Endothelial cell of umbilical vein (primary cell): ENCODE data around the gene EGFL7. TPM values are rescaled to one million over a fixed set of nuclear protein-coding genes. Genes with fewer than 3 reads are reported as not detected.

ENCODE experiments used
- BruUV-seq: library from RNA; stranded (reverse); fragments of 400-500 nt; replicated peaks from 2 replicates; lab custom pipeline; 2021; lab: Mats Ljungman, UMichigan
- CTCF ChIA-PET: fragments of 300-600, 350-600 bp; sonication (Branson Sonifier 250); formaldehyde crosslinking; loops from one replicate; lab custom pipeline; 2021; ENCODE audit warnings: antibody characterized with exemption, inconsistent platforms; lab: Charles Lee
- POLR2A ChIA-PET: fragments of 300-600, 350-600 bp; sonication (Branson Sonifier 250); formaldehyde crosslinking; loops from one replicate; lab custom pipeline; 2021; ENCODE audit warnings: antibody characterized with exemption, inconsistent platforms; lab: Charles Lee
- DNase-seq: peaks from one replicate; pipeline ENCODE4 v3.0.0-alpha.2; 2011; ENCODE audit warnings: low read depth, low spot score
- FAIRE-seq: peaks from 2 replicates; lab custom pipeline; 2011; peaks lifted over from hg19 to GRCh38; lab: Jason Lieb, UNC
- H2AFZ ChIP-seq: 2 replicates; pipeline ENCODE4 v1.6.0; 2012; ENCODE audit warnings: low read depth, low read length, control low read depth, inconsistent platforms
- H3K27ac ChIP-seq: 2 replicates; pipeline ENCODE4 v1.5.1; 2011; ENCODE audit warnings: low read depth, mild to moderate bottlenecking, control low read depth, low read length, moderate library complexity; ENCODE audit not compliant: insufficient read depth
- H3K27me3 ChIP-seq, 2 experiments: 2 replicates each; pipeline versions ENCODE4 v1.6.0 to v1.6.1; 2011; ENCODE audit warnings: low read length in 2 of 2, mixed read lengths in 1 of 2; ENCODE audit not compliant: control insufficient read depth in 2 of 2, insufficient read depth in 2 of 2
- H3K36me3 ChIP-seq, 2 experiments: 2 replicates in 1 of 2; 3 replicates in 1 of 2; pipeline ENCODE4 v1.5.1; 2011; ENCODE audit warnings: low read length in 2 of 2, mild to moderate bottlenecking in 1 of 2, moderate library complexity in 1 of 2; ENCODE audit not compliant: control insufficient read depth in 2 of 2, insufficient read depth in 2 of 2; ENCODE audit errors: extremely low read depth in 1 of 2
- H3K4me1 ChIP-seq: 3 replicates; pipeline ENCODE4 v1.5.1; 2011; ENCODE audit warnings: mild to moderate bottlenecking, low read length; ENCODE audit not compliant: control insufficient read depth, insufficient read depth; ENCODE audit errors: extremely low read depth
- H3K4me2 ChIP-seq: 2 replicates; pipeline ENCODE4 v1.6.1; 2011; ENCODE audit warnings: low read length, control low read depth, mixed read lengths; ENCODE audit not compliant: insufficient read depth
- H3K4me3 ChIP-seq, 3 experiments: fragments of 200-600 bp in 1 of 3; sonication (generic), shearing (Covaris generic) in 1 of 3; replicated peaks in 1 of 3; 2 replicates each; pipeline ENCODE4 v1.5.1; 2011 to 2016; ENCODE audit warnings: control low read depth in 3 of 3, low read length in 3 of 3, mild to moderate bottlenecking in 2 of 3, inconsistent platforms in 1 of 3, low read depth in 1 of 3, moderate library complexity in 1 of 3; ENCODE audit not compliant: insufficient read depth in 1 of 3
- H3K79me2 ChIP-seq: 2 replicates; pipeline ENCODE4 v1.6.0; 2012; ENCODE audit warnings: low read length, inconsistent platforms; ENCODE audit not compliant: control insufficient read depth, insufficient read depth
- H3K9ac ChIP-seq: replicated peaks from 2 replicates; pipeline ENCODE3; 2011; ENCODE audit warnings: low read length, control low read depth; ENCODE audit not compliant: insufficient read depth; ENCODE audit errors: extremely low read depth
- H3K9me1 ChIP-seq: replicated peaks from 3 replicates; pipeline ENCODE4 v1.6.0; 2011; ENCODE audit warnings: mild to moderate bottlenecking, low read length; ENCODE audit not compliant: control insufficient read depth, insufficient read depth; ENCODE audit errors: extremely low read depth
- H3K9me3 ChIP-seq: replicated peaks from 2 replicates; pipeline ENCODE4 v1.5.1; 2012; ENCODE audit warnings: low read length, inconsistent platforms; ENCODE audit not compliant: control insufficient read depth, insufficient read depth
- H4K20me1 ChIP-seq: replicated peaks from 2 replicates; pipeline ENCODE3; 2011; ENCODE audit warnings: mild to moderate bottlenecking, low read length; ENCODE audit not compliant: control insufficient read depth, insufficient read depth; ENCODE audit errors: extremely low read depth
- EZH2 ChIP-seq: IDR thresholded peaks from 2 replicates; pipeline ENCODE4 v1.6.1; 2012; ENCODE audit warnings: borderline replicate concordance, low read depth, mild to moderate bottlenecking, moderate library complexity, low read length, inconsistent platforms; ENCODE audit not compliant: severe bottlenecking
- FOS ChIP-seq: IDR thresholded peaks from 2 replicates; pipeline ENCODE4 v1.6.1; 2011; ENCODE audit warnings: mild to moderate bottlenecking, low read length, moderate library complexity, borderline replicate concordance; ENCODE audit not compliant: insufficient read depth
- GATA2 ChIP-seq: IDR thresholded peaks from 2 replicates; pipeline ENCODE4 v1.7.0; 2011; ENCODE audit warnings: low read depth, mild to moderate bottlenecking, moderate library complexity, mixed read lengths, low read length; ENCODE audit not compliant: insufficient read length, insufficient read depth
- JUN ChIP-seq: IDR thresholded peaks from 2 replicates; pipeline ENCODE4 v1.6.1; 2011; ENCODE audit warnings: borderline replicate concordance, low read depth; ENCODE audit not compliant: insufficient read length, insufficient read depth
- MYC ChIP-seq: IDR thresholded peaks from one replicate; pipeline ENCODE4 v1.6.1; 2011; ENCODE audit warnings: mild to moderate bottlenecking, low read depth, low read length
- POLR2A ChIP-seq: IDR thresholded peaks from 2 replicates; pipeline ENCODE4 v1.6.1; 2012; ENCODE audit warnings: low read depth, mild to moderate bottlenecking, control low read depth, low read length
- POLR2AphosphoS5 ChIP-seq: IDR thresholded peaks from 2 replicates; pipeline ENCODE4 v1.6.1; 2012; ENCODE audit warnings: low read depth, mild to moderate bottlenecking, control low read depth, low read length, moderate library complexity; ENCODE audit not compliant: insufficient read depth
- dilution Hi-C: fragments of 300-500 bp; cut with MboI; formaldehyde crosslinking; loops from one replicate; pipeline ENCODE4 v1.15.0; 2019; ENCODE audit warnings: low sequenced_read_pairs; ENCODE audit not compliant: extremely low pct_ligation_motif_present
- intact Hi-C: fragments of 100-400 bp; cut with micrococcal nuclease; formaldehyde crosslinking; loops from one replicate; pipeline ENCODE4 v1.10.0; 2022
- polyA plus RNA-seq, 4 experiments: library from polyadenylated mRNA; depleted of rRNA in 3 of 4; stranded (reverse) in 3 of 4; unstranded in 1 of 4; fragments of >200 nt; gene quantifications; 2 replicates each; pipeline versions ENCODE4 v1.2.1 to v1.2.3, GENCODE V29; 2011 to 2012; ENCODE audit warnings: missing spikeins in 1 of 4
- total RNA-seq: library from RNA; stranded (reverse); gene quantifications from 2 replicates; pipeline ENCODE4 v1.2.3, GENCODE V29; 2021
- TF ChIP-seq, protein P1 (sequence below), 2 donors: IDR thresholded peaks; 1 replicate in 1 of 2; 2 replicates in 1 of 2; pipeline ENCODE4 v1.5.1; 2011; ENCODE audit warnings: low read length in 2 of 2, mild to moderate bottlenecking in 2 of 2, moderate library complexity in 2 of 2, control low read depth in 1 of 2, inconsistent platforms in 1 of 2, low read depth in 1 of 2; ENCODE audit not compliant: insufficient read depth in 1 of 2; ENCODE audit errors: extremely low read depth in 1 of 2
- TF ChIP-seq, protein P2 (sequence below): IDR thresholded peaks from 2 replicates; pipeline ENCODE4 v1.6.1; 2011; ENCODE audit not compliant: insufficient read depth, insufficient read length

The EGFL7 gene
- total and polyA plus RNA-seq, 2 donors (not counting 3 experiments of a cell fraction or from before 2014, with no cell fraction given): 1,043 to 1,377 TPM

DNA sequence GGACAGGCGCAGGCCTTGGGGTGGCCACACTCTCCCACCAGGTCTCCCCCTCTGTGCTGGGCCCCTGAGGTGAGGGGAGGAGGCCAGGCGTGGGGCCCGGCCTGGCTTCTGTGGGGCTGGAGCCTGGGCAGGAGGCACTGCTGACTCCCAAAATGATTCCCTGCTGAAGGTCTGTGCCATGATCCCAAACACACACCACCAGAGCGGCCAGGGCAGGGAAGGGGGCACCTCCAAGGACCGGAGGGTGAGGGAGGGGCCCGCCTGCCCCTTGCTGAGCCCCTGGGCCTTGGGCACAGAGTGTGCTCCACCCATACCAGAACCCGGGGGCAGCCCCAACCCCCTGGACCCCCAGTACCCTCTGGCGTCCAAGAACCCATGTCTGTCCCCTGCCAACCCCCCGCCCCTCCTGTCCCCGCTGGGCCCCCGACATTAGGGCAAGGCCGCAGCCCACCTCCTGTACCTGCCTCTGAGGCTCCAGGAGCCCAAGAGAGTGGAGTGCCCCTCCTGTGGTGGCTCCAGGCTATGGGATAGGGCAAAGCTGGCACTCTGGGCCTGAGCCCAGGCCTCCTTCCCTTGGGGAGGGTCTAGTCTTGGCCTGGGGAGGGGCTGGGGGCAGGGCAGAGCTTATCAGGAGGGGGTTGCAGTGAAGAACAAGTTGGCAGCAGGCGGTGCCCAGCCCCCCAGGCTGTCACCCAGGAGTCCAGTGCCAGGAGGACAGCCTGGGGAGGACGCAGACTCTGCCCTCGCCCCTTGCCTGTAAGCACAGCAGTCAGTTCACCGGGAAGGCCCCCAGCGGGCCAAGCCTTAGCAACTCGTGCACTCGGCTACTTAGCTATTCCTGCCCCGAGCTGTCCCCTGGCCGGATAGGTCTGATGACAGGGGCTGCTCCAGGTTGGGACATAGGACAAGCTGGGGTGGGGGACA is 2.6 kb upstream of the EGFL7 start:
- Histone ChIP-seq H3K9ac (peak overlapping the region; percentile 44), H3K9me1 (no peaks in the 10 kb centered on the region), H3K4me1 (peaks cover 64% of the 10 kb centered on the region), H4K20me1 (no peaks in the 10 kb centered on the region), H3K79me2 (peaks cover 49% of the 10 kb centered on the region), H3K9me3 (no peaks in the 10 kb centered on the region), H3K4me3 (peak overlapping the region in 1 of 3 experiments; percentile 19), H3K27me3 (no peaks in the 10 kb centered on the region), H3K27ac (peak overlapping the region; percentile 98), H2AFZ (no peak overlapping the region), H3K4me2 (no peak overlapping the region), H3K36me3 (peaks cover 7 to 14% of the 10 kb centered on the region in 2 experiments)
- TF ChIP-seq EZH2 (no peak), JUN (no peak), POLR2AphosphoS5 (no peak), GATA2 (no peak), POLR2A (no peak), FOS (no peak), MYC (no peak)
- TF ChIP-seq, protein P1, sequence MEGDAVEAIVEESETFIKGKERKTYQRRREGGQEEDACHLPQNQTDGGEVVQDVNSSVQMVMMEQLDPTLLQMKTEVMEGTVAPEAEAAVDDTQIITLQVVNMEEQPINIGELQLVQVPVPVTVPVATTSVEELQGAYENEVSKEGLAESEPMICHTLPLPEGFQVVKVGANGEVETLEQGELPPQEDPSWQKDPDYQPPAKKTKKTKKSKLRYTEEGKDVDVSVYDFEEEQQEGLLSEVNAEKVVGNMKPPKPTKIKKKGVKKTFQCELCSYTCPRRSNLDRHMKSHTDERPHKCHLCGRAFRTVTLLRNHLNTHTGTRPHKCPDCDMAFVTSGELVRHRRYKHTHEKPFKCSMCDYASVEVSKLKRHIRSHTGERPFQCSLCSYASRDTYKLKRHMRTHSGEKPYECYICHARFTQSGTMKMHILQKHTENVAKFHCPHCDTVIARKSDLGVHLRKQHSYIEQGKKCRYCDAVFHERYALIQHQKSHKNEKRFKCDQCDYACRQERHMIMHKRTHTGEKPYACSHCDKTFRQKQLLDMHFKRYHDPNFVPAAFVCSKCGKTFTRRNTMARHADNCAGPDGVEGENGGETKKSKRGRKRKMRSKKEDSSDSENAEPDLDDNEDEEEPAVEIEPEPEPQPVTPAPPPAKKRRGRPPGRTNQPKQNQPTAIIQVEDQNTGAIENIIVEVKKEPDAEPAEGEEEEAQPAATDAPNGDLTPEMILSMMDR (IDR thresholded peaks at IDR 0.05; ENCODE audit: extremely low read depth in 1 of 2, insufficient read depth in 1 of 2, low read depth in 1 of 2, low read length in 2 of 2): no peak
- TF ChIP-seq, protein P2, sequence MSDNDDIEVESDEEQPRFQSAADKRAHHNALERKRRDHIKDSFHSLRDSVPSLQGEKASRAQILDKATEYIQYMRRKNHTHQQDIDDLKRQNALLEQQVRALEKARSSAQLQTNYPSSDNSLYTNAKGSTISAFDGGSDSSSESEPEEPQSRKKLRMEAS: no peak
- ChIA-PET CTCF (interaction anchor here (7.2 kb wide), 1 partner anchor 15 kb away, joined by 90 read pairs; no protein-coding TSS in a partner anchor), POLR2A (interaction anchor here (1.6 to 9.9 kb wide), 2 partner anchors 13 to 14 kb away, joined by 3 to 161 read pairs; no protein-coding TSS in a partner anchor)
- intact Hi-C loops (no loop called here), dilution Hi-C loops (no loop called here)
- DNase-seq (peak; percentile 15), FAIRE-seq (no peak)
- BruUV-seq: no TSS peak
